RPMI7951 (cell line): ENCODE results near the gene ITGA11. TPM values are rescaled to one million over a fixed set of nuclear protein-coding genes. Genes with fewer than 3 reads are reported as not detected.

Source experiments
- DNase-seq: peaks from one replicate; pipeline ENCODE4 v3.0.0-alpha.2; 2012; ENCODE audit warnings: low read depth
- total RNA-seq: library from RNA; depleted of rRNA; stranded (reverse); fragments of >200 nt; shearing (Covaris generic); gene quantifications from 2 replicates; pipeline ENCODE4 v1.2.3, GENCODE V29; 2014

ITGA11 gene
- total RNA-seq, 1 experiment from 2014 or later = 102 TPM

- no peak for DNase-seq
These were observed 101.1 kb downstream of the ITGA11 start for GRCh38 chr15:68330901-68331300.

GRCh38 chr15:68330416-68330815, 101.5 kb downstream of the ITGA11 start:
- DNase-seq = no peak

- DNase-seq = no peak
These were observed 103.0 kb downstream of the ITGA11 start for GRCh38 chr15:68328964-68329363.

GRCh38 chr15:68328443-68328842, 103.5 kb downstream of the ITGA11 start:
- DNase-seq = peak; percentile 76

- no peak for DNase-seq
These were observed 105.1 kb downstream of the ITGA11 start for GRCh38 chr15:68326711-68327354.

GRCh38 chr15:68325726-68326125, 106.2 kb downstream of the ITGA11 start:
- no peak for DNase-seq

GRCh38 chr15:68322796-68323195, 109.2 kb downstream of the ITGA11 start:
- no peak for DNase-seq

- DNase-seq = no peak
These were observed 110.7 kb downstream of the ITGA11 start for GRCh38 chr15:68321229-68321628.

GRCh38 chr15:68319997-68320396, 112.0 kb downstream of the ITGA11 start:
- DNase-seq = no peak

- no peak for DNase-seq
These were observed 112.7 kb downstream of the ITGA11 start for GRCh38 chr15:68318931-68319909.

GRCh38 chr15:68318008-68318835, 113.7 kb downstream of the ITGA11 start:
- DNase-seq = no peak

- DNase-seq = no peak
These were observed 114.5 kb downstream of the ITGA11 start for GRCh38 chr15:68317281-68318007.

GRCh38 chr15:68316061-68316804, 115.7 kb downstream of the ITGA11 start:
- no peak for DNase-seq

- DNase-seq = no peak
These were observed 116.4 kb downstream of the ITGA11 start for GRCh38 chr15:68315495-68316031.

GRCh38 chr15:68315035-68315434, 116.9 kb downstream of the ITGA11 start:
- no peak for DNase-seq

GRCh38 chr15:68314563-68314962, 117.4 kb downstream of the ITGA11 start:
- no peak for DNase-seq

GRCh38 chr15:68313501-68314410, 118.2 kb downstream of the ITGA11 start:
- DNase-seq = no peak

GRCh38 chr15:68312701-68313204, 119.2 kb downstream of the ITGA11 start:
- DNase-seq = no peak
